Caco-2 (cell line): Measurements from ENCODE around the gene DNAAF5. TPM values are rescaled to one million over a fixed set of nuclear protein-coding genes. Genes with fewer than 3 reads are reported as not detected.

Experiments used
- BruUV-seq: library from RNA; stranded (reverse); fragments of 400-500 nt; replicated peaks from 2 replicates; lab custom pipeline; 2021; lab: Mats Ljungman, UMichigan
- CTCF ChIA-PET: fragments of 300-600 bp; sonication (Branson Sonifier 250); formaldehyde crosslinking; loops from one replicate; lab custom pipeline; 2022; ENCODE audit warnings: antibody characterized with exemption; lab: Charles Lee
- POLR2A ChIA-PET: fragments of 300-600 bp; sonication (Branson Sonifier 250); formaldehyde crosslinking; loops from one replicate; lab custom pipeline; 2022; ENCODE audit warnings: antibody characterized with exemption; lab: Charles Lee
- DNase-seq, 2 experiments: peaks; one replicate each; pipeline versions ENCODE4 v3.0.0 to v3.0.0-alpha.2; 2020 to 2022
- H3K27me3 ChIP-seq: replicated peaks from 2 replicates; pipeline ENCODE4 v1.6.0; 2011; ENCODE audit warnings: low read length; ENCODE audit not compliant: control insufficient read depth, insufficient read depth
- H3K36me3 ChIP-seq: 2 replicates; pipeline ENCODE4 v1.5.1; 2011; ENCODE audit warnings: low read length; ENCODE audit not compliant: control insufficient read depth, insufficient read depth
- H3K4me1 ChIP-seq: fragments of 250-450 bp; sonication (Bioruptor Pico); 2 replicates; pipeline ENCODE4 v1.5.1; 2020; ENCODE audit warnings: mild to moderate bottlenecking
- H3K4me3 ChIP-seq: 2 replicates; pipeline ENCODE4 v1.5.1; 2011; ENCODE audit warnings: low read depth, mild to moderate bottlenecking, control low read depth, low read length
- H3K9me3 ChIP-seq: fragments of 250-450 bp; sonication (Bioruptor Pico); 2 replicates; pipeline ENCODE4 v1.5.1; 2020; ENCODE audit warnings: mild to moderate bottlenecking, moderate library complexity
- H3K27ac Mint-ChIP-seq: one replicate; pipeline ENCODE4 v1.8.0; 2022; ENCODE audit warnings: mixed read lengths; ENCODE audit not compliant: unreplicated experiment
- H3K27me3 Mint-ChIP-seq: one replicate; pipeline ENCODE4 v1.8.0; 2022; ENCODE audit warnings: mixed read lengths; ENCODE audit not compliant: insufficient read depth, unreplicated experiment
- H3K36me3 Mint-ChIP-seq: one replicate; pipeline ENCODE4 v1.8.0; 2022; ENCODE audit warnings: mild to moderate bottlenecking, mixed read lengths; ENCODE audit not compliant: insufficient read depth, unreplicated experiment
- H3K4me1 Mint-ChIP-seq: one replicate; pipeline ENCODE4 v1.8.0; 2022; ENCODE audit warnings: low read depth, mixed read lengths; ENCODE audit not compliant: unreplicated experiment
- H3K4me3 Mint-ChIP-seq: one replicate; pipeline ENCODE4 v1.8.0; 2022; ENCODE audit warnings: mild to moderate bottlenecking, moderate library complexity, mixed read lengths; ENCODE audit not compliant: unreplicated experiment
- H3K9me3 Mint-ChIP-seq: one replicate; pipeline ENCODE4 v1.8.0; 2022; ENCODE audit warnings: mixed read lengths; ENCODE audit not compliant: unreplicated experiment
- CTCF ChIP-seq, 2 experiments: fragments of 200-600 bp in 1 of 2; IDR thresholded peaks; 1 replicate in 1 of 2; 2 replicates in 1 of 2; pipeline versions ENCODE4 v1.5.1 to v1.8.0; 2011 to 2022; ENCODE audit warnings: antibody characterized with exemption in 1 of 2, control low read depth in 1 of 2, inconsistent platforms in 1 of 2, low read depth in 1 of 2, low read length in 1 of 2, mild to moderate bottlenecking in 1 of 2, moderate library complexity in 1 of 2; ENCODE audit not compliant: insufficient read depth in 1 of 2, severe bottlenecking in 1 of 2, unreplicated experiment in 1 of 2
- intact Hi-C: fragments of 100-400 bp; cut with micrococcal nuclease; formaldehyde crosslinking; loops from one replicate; pipeline ENCODE4 v1.10.0; 2022; ENCODE audit not compliant: unreplicated experiment
- total RNA-seq: library from RNA; stranded (reverse); gene quantifications from 2 replicates; pipeline ENCODE4 v1.2.3, GENCODE V29; 2022

The DNAAF5 gene
- total RNA-seq, 1 experiment from 2014 or later: 51.4 TPM

GRCh38 chr7:831596-832166 lies 105.2 kb downstream of the DNAAF5 start:
- Mint-ChIP-seq H3K9me3 (no peaks in the 10 kb centered on the region), H3K27ac (peak overlapping the region; percentile 20), H3K27me3 (no peaks in the 10 kb centered on the region), H3K36me3 (peaks cover 64% of the 10 kb centered on the region), H3K4me1 (peaks cover 21% of the 10 kb centered on the region), H3K4me3 (no peak overlapping the region)
- no peak for DNase-seq
- CTCF ChIA-PET: interaction anchor here (0.8 to 1.7 kb wide), 2 partner anchors 28 to 42 kb away, joined by 3 to 5 read pairs; no protein-coding TSS in a partner anchor
- BruUV-seq: no TSS peak
- H3K36me3 ChIP-seq: peaks cover 3% of the 10 kb centered on the region; the same call in 1 of the 2 replicates
- no peaks in the 10 kb centered on the region for H3K27me3 ChIP-seq
- TF ChIP-seq CTCF (IDR thresholded peaks at IDR 0.05; ENCODE audit: insufficient read depth in 1 of 2, low read depth in 1 of 2, low read length in 1 of 2, severe bottlenecking in 1 of 2, unreplicated experiment in 1 of 2): no peak
- intact Hi-C loops: no loop called here
- no peak overlapping the region for H3K4me3 ChIP-seq
- POLR2A ChIA-PET: no interaction called here
- H3K9me3 ChIP-seq: no peaks in the 10 kb centered on the region
- H3K4me1 ChIP-seq: peaks cover 21% of the 10 kb centered on the region

GRCh38 chr7:832167-832967 lies 105.9 kb downstream of the DNAAF5 start, which contains the start of gene SUN1:
Gene SUN1 (plus strand): TSS chr7:832476. CDS start chr7:832525, 49 bp downstream.
- intact Hi-C loops: no loop called here
- peaks cover 21% of the 10 kb centered on the region for H3K4me1 ChIP-seq
- no peaks in the 10 kb centered on the region for H3K9me3 ChIP-seq
- no peak for TF ChIP-seq CTCF (IDR thresholded peaks at IDR 0.05; ENCODE audit: insufficient read depth in 1 of 2, low read depth in 1 of 2, low read length in 1 of 2, severe bottlenecking in 1 of 2, unreplicated experiment in 1 of 2)
- DNase-seq: peak in 1 of 2 experiments; percentile 22
- peaks cover 23% of the 10 kb centered on the region for H3K4me1 Mint-ChIP-seq
- H3K4me3 ChIP-seq: no peak within 1 kb of the TSS
- ChIA-PET CTCF (interaction anchor here (0.8 to 1.7 kb wide), 2 partner anchors 28 to 42 kb away, joined by 3 to 5 read pairs; no protein-coding TSS in a partner anchor), POLR2A (no interaction called here)
- H3K9me3 Mint-ChIP-seq: no peaks in the 10 kb centered on the region
- peaks cover 70% of the 10 kb centered on the region for H3K36me3 Mint-ChIP-seq
- no peaks in the 10 kb centered on the region for H3K27me3 ChIP-seq
- no peak within 1 kb of the TSS for H3K4me3 Mint-ChIP-seq
- no TSS peak for BruUV-seq
- H3K36me3 ChIP-seq: peaks cover 5% of the 10 kb centered on the region; the same call in 1 of the 2 replicates
- H3K27me3 Mint-ChIP-seq: no peaks in the 10 kb centered on the region
- H3K27ac Mint-ChIP-seq: peak within 1 kb of the TSS; percentile 26

- no peak for DNase-seq
- H3K9me3 Mint-ChIP-seq: no peaks in the 10 kb centered on the region
- Histone ChIP-seq H3K36me3 (peaks cover 5% of the 10 kb centered on the region; the same call in 1 of the 2 replicates), H3K9me3 (no peaks in the 10 kb centered on the region), H3K4me3 (no peak overlapping the region), H3K27me3 (no peaks in the 10 kb centered on the region), H3K4me1 (peaks cover 21% of the 10 kb centered on the region)
- H3K36me3 Mint-ChIP-seq: peaks cover 74% of the 10 kb centered on the region
- peaks cover 23% of the 10 kb centered on the region for H3K4me1 Mint-ChIP-seq
- no TSS peak for BruUV-seq
- ChIA-PET POLR2A (no interaction called here), CTCF (interaction anchor here (1.7 kb wide), 1 partner anchor 41 kb away, joined by 5 read pairs; no protein-coding TSS in a partner anchor)
- TF ChIP-seq CTCF (IDR thresholded peaks at IDR 0.05; ENCODE audit: insufficient read depth in 1 of 2, low read depth in 1 of 2, low read length in 1 of 2, severe bottlenecking in 1 of 2, unreplicated experiment in 1 of 2): no peak
- no peak overlapping the region for H3K4me3 Mint-ChIP-seq
- no peaks in the 10 kb centered on the region for H3K27me3 Mint-ChIP-seq
- intact Hi-C loops: no loop called here
- peak overlapping the region; percentile 26 for H3K27ac Mint-ChIP-seq
Measured at GRCh38 chr7:832968-833424, 106.5 kb downstream of the DNAAF5 start.
